SK-N-MC (cell line): ENCODE measurements around the gene TEKTIP1.
"Not testable (repeated sequence)": the region's sequence is repeated elsewhere in the genome, so short reads cannot be mapped to it uniquely, and the experiment has no call there.

Source experiments
- DNase-seq: peaks from one replicate; pipeline ENCODE4 v3.0.0-alpha.2; 2011; ENCODE audit warnings: low read depth, low spot score
- H3K27ac ChIP-seq: fragments of 200-600 bp; sonication (generic); 2 replicates; pipeline ENCODE4 v1.5.1; 2016; ENCODE audit warnings: mixed run types
- H3K36me3 ChIP-seq: fragments of 200-600 bp; sonication (generic); 2 replicates; pipeline ENCODE4 v1.6.1; 2017; ENCODE audit warnings: antibody characterized with exemption, low read length, mixed read lengths; ENCODE audit not compliant: insufficient read depth
- H3K4me3 ChIP-seq: fragments of 200-600 bp; sonication (generic); 2 replicates; pipeline ENCODE4 v1.5.1; 2016
- H3K9ac ChIP-seq: fragments of 200-600 bp; sonication (generic); 2 replicates; pipeline ENCODE4 v1.8.0; 2017; ENCODE audit warnings: mixed run types, mixed read lengths; ENCODE audit not compliant: insufficient read length
- H3K9me3 ChIP-seq: fragments of 200-600 bp; sonication (generic); 2 replicates; pipeline ENCODE4 v1.6.1; 2017; ENCODE audit warnings: low read depth, mild to moderate bottlenecking, antibody characterized with exemption, low read length, moderate library complexity, mixed read lengths
- EZH2 ChIP-seq: fragments of 200-600 bp; sonication (generic); IDR thresholded peaks from one replicate; pipeline ENCODE4 v1.6.1; 2017; ENCODE audit warnings: antibody characterized with exemption
- FOXP2 ChIP-seq: optimal IDR thresholded peaks from 2 replicates; pipeline ENCODE3; 2011; ENCODE audit warnings: mild to moderate bottlenecking, moderate library complexity; ENCODE audit not compliant: insufficient read depth; ENCODE audit errors: extremely low read length, control extremely low read depth
- POLR2AphosphoS5 ChIP-seq: IDR thresholded peaks from 2 replicates; pipeline ENCODE4 v1.6.1; 2012; ENCODE audit warnings: mild to moderate bottlenecking, low read depth, low read length, borderline replicate concordance

The TEKTIP1 gene

GRCh38 chr19:3576696-3577443 lies 37.9 kb downstream of the TEKTIP1 start:
- H3K36me3 ChIP-seq: peaks cover 25% of the 10 kb centered on the region; the same call in 1 of the 2 replicates
- H3K4me3 ChIP-seq: no peak overlapping the region
- no peaks in the 10 kb centered on the region for H3K9me3 ChIP-seq
- no peak for DNase-seq
- TF ChIP-seq POLR2AphosphoS5: no peak
- no peak for TF ChIP-seq FOXP2
- TF ChIP-seq EZH2: no peak
- H3K9ac ChIP-seq: no peak overlapping the region
- no peak overlapping the region for H3K27ac ChIP-seq

- H3K27ac ChIP-seq: no peak overlapping the region
- H3K36me3 ChIP-seq: peaks cover 25% of the 10 kb centered on the region; the same call in 1 of the 2 replicates
- no peak overlapping the region for H3K4me3 ChIP-seq
- TF ChIP-seq POLR2AphosphoS5 (no peak), EZH2 (no peak)
- DNase-seq: no peak
- H3K9ac ChIP-seq: no peak overlapping the region
- H3K9me3 ChIP-seq: no peaks in the 10 kb centered on the region
These were observed 38.9 kb downstream of the TEKTIP1 start for GRCh38 chr19:3577723-3578344.

- Histone ChIP-seq H3K36me3 (peaks cover 25% of the 10 kb centered on the region; the same call in 1 of the 2 replicates), H3K4me3 (no peak overlapping the region), H3K9me3 (no peaks in the 10 kb centered on the region), H3K27ac (no peak overlapping the region), H3K9ac (no peak overlapping the region)
- DNase-seq: no peak
- no peak for TF ChIP-seq EZH2
- no peak for TF ChIP-seq FOXP2
- TF ChIP-seq POLR2AphosphoS5: no peak
These were observed 39.4 kb downstream of the TEKTIP1 start for GRCh38 chr19:3578390-3578789.

GRCh38 chr19:3580156-3580934 lies 41.4 kb downstream of the TEKTIP1 start:
- H3K9me3 ChIP-seq: no peaks in the 10 kb centered on the region
- no peak overlapping the region for H3K4me3 ChIP-seq
- H3K9ac ChIP-seq: no peak overlapping the region
- TF ChIP-seq EZH2 (no peak), POLR2AphosphoS5 (no peak), FOXP2 (no peak)
- peaks cover 13% of the 10 kb centered on the region; the same call in 1 of the 2 replicates for H3K36me3 ChIP-seq
- no peak overlapping the region for H3K27ac ChIP-seq
- no peak for DNase-seq

- not testable (repeated sequence) for DNase-seq, H3K9me3 ChIP-seq, H3K27ac ChIP-seq, H3K9ac ChIP-seq, H3K36me3 ChIP-seq, H3K4me3 ChIP-seq
These were observed 42.8 kb downstream of the TEKTIP1 start for GRCh38 chr19:3581792-3582191.

GRCh38 chr19:3584036-3584802 lies 45.2 kb downstream of the TEKTIP1 start:
- not testable (repeated sequence) for H3K9ac ChIP-seq, H3K9me3 ChIP-seq, DNase-seq, H3K27ac ChIP-seq, H3K4me3 ChIP-seq, H3K36me3 ChIP-seq

GRCh38 chr19:3585301-3586126 lies 46.5 kb downstream of the TEKTIP1 start, which contains the start of gene GIPC3:
TSS of gene GIPC3 (plus strand) at chr19:3585478. CDS start at chr19:3585598, 120 bp downstream.
- H3K27ac ChIP-seq: no peak within 1 kb of the TSS
- no peaks in the 10 kb centered on the region for H3K9me3 ChIP-seq
- no peak for DNase-seq
- TF ChIP-seq EZH2: no peak
- no peak for TF ChIP-seq POLR2AphosphoS5
- peak within 1 kb of the TSS; percentile 74 for H3K4me3 ChIP-seq
- H3K36me3 ChIP-seq: no peaks in the 10 kb centered on the region
- no peak within 1 kb of the TSS for H3K9ac ChIP-seq

GRCh38 chr19:3586127-3586626 lies 47.2 kb downstream of the TEKTIP1 start:
- no peak for TF ChIP-seq POLR2AphosphoS5
- no peak for TF ChIP-seq FOXP2
- no peak for TF ChIP-seq EZH2
- Histone ChIP-seq H3K4me3 (peak overlapping the region; percentile 74), H3K27ac (no peak overlapping the region), H3K9me3 (no peaks in the 10 kb centered on the region), H3K36me3 (no peaks in the 10 kb centered on the region), H3K9ac (no peak overlapping the region)
- DNase-seq: no peak
